Esophagus muscularis mucosa (tissue), 4 donors: ENCODE results near the gene RUFY1. TPM values are rescaled to one million over a fixed set of nuclear protein-coding genes. Genes with fewer than 3 reads are reported as not detected.

ENCODE experiments used
- DNase-seq: peaks from one replicate; pipeline ENCODE4 v3.0.0-alpha.2; 2017; ENCODE audit errors: extremely low spot score
- H3K27ac ChIP-seq, 4 donors: fragments of 200-600 bp; sonication (generic); replicated peaks in 1 of 4; 1 replicate in 3 of 4; 2 replicates in 1 of 4; pipeline ENCODE4 v1.5.1; 2016 to 2019; ENCODE audit warnings: mild to moderate bottlenecking in 1 of 4
- H3K27me3 ChIP-seq, 4 donors: fragments of 200-600 bp; sonication (generic); one replicate each; pipeline versions ENCODE4 v1.5.1 to v1.6.0; 2016 to 2019
- H3K36me3 ChIP-seq, 4 donors: fragments of 200-600 bp; sonication (generic); one replicate each; pipeline ENCODE4 v1.5.1; 2016 to 2019
- H3K4me1 ChIP-seq, 4 donors: fragments of 200-600 bp; sonication (generic); one replicate each; pipeline ENCODE4 v1.5.1; 2016 to 2019
- H3K4me3 ChIP-seq, 4 donors: fragments of 200-600 bp; sonication (generic); 1 replicate in 2 of 4; 2 replicates in 2 of 4; pipeline ENCODE4 v1.5.1; 2016 to 2019; ENCODE audit warnings: mild to moderate bottlenecking in 4 of 4, moderate library complexity in 1 of 4
- H3K9me3 ChIP-seq, 4 donors: fragments of 200-600 bp; sonication (generic); 1 replicate in 3 of 4; 2 replicates in 1 of 4; pipeline ENCODE4 v1.5.1; 2016 to 2019
- CTCF ChIP-seq, 3 experiments: fragments of 200-600 bp in 2 of 3; fragments of 450-650 bp in 1 of 3; sonication (generic) in 2 of 3; IDR thresholded peaks; one replicate each; pipeline ENCODE4 v1.5.1; 2017 to 2019; ENCODE audit warnings: antibody characterized with exemption in 3 of 3, mild to moderate bottlenecking in 2 of 3, moderate library complexity in 1 of 3
- EP300 ChIP-seq: sonication (generic); formaldehyde crosslinking; IDR thresholded peaks from one replicate; pipeline ENCODE4 v1.6.1; 2017; ENCODE audit warnings: antibody characterized with exemption
- POLR2A ChIP-seq: fragments of 450-650 bp; IDR thresholded peaks from one replicate; pipeline ENCODE4 v1.6.1; 2017; ENCODE audit warnings: antibody characterized with exemption, moderate library complexity, mild to moderate bottlenecking, low read depth
- POLR2AphosphoS5 ChIP-seq, 2 donors: sonication (generic); formaldehyde crosslinking; IDR thresholded peaks; one replicate each; pipeline ENCODE4 v1.6.1; 2017; ENCODE audit warnings: antibody characterized with exemption in 2 of 2
- WGBS: methylation state at CpG from one replicate; pipeline ENCODE4 v1.1.5; 2018; 5-methylcytosine and 5-hydroxymethylcytosine counted together
- intact Hi-C: fragments of 100-400 bp; cut with DNase I; formaldehyde crosslinking; loops from one replicate; pipeline ENCODE4 v1.15.1; 2023
- total RNA-seq, 4 donors: library from RNA; depleted of rRNA; stranded (reverse); fragments of >200 nt; gene quantifications; one replicate each; pipeline versions ENCODE4 v1.1.0 to v1.2.1, GENCODE V29; 2016

RUFY1 gene
- total RNA-seq, 4 donors from 2014 or later: 39.9 to 59.8 (median 45.6) TPM

- Histone ChIP-seq H3K27me3 (no peaks in the 10 kb centered on the region), H3K4me3 (no peak overlapping the region), H3K4me1 (peaks cover 67 to 92% (median 88%) of the 10 kb centered on the region in 4 donors), H3K36me3 (peaks cover 72 to 96% (median 83%) of the 10 kb centered on the region in 4 donors), H3K9me3 (no peaks in the 10 kb centered on the region), H3K27ac (peak overlapping the region in 2 of 4 donors; percentile 10 to 32)
- TF ChIP-seq POLR2AphosphoS5 (IDR thresholded peaks at IDR 0.05): no peak
- TF ChIP-seq CTCF (IDR thresholded peaks at IDR 0.05): no peak
- no peak for TF ChIP-seq POLR2A
- TF ChIP-seq EP300: no peak
- 58% methylated on average over 7 of the region's 7 CpGs for WGBS
- DNase-seq: no peak
- intact Hi-C loops: no loop called here
These were observed 67.6 kb downstream of the RUFY1 start for GRCh38 chr5:179617930-179618329.

- Histone ChIP-seq H3K9me3 (no peaks in the 10 kb centered on the region), H3K27ac (peak overlapping the region in 3 of 4 donors; percentile 3 to 100 (median 14))
These were observed 68.7 kb downstream of the RUFY1 start for GRCh38 chr5:179618923-179619554.

GRCh38 chr5:179619776-179620175 lies 69.4 kb downstream of the RUFY1 start:
- WGBS: 7% methylated on average over 4 of the region's 4 CpGs
- Histone ChIP-seq H3K9me3 (no peaks in the 10 kb centered on the region), H3K27me3 (no peaks in the 10 kb centered on the region), H3K36me3 (peaks cover 54 to 78% (median 65%) of the 10 kb centered on the region in 4 donors), H3K4me1 (peaks cover 76 to 83% (median 80%) of the 10 kb centered on the region in 4 donors), H3K4me3 (peak overlapping the region; percentile 75 to 100 (median 98)), H3K27ac (peak overlapping the region; percentile 97 to 100 (median 100))
- DNase-seq: no peak
- intact Hi-C loops: loop anchor here (5.0 kb wide), 1 partner anchor 67 kb away; the partner anchor contains the start of gene RUFY1
- TF ChIP-seq POLR2A (no peak), CTCF (IDR thresholded peaks at IDR 0.05) (no peak), EP300 (no peak), POLR2AphosphoS5 (IDR thresholded peaks at IDR 0.05) (no peak)

More at GRCh38 chr5:179618923-179619554, 68.7 kb downstream of the RUFY1 start:
- 13% methylated on average over 6 of the region's 6 CpGs for WGBS
- no peaks in the 10 kb centered on the region for H3K27me3 ChIP-seq
- no peak for DNase-seq
- H3K4me3 ChIP-seq: peak overlapping the region; percentile 75 to 100 (median 98)
- intact Hi-C loops: no loop called here
- peaks cover 61 to 85% (median 72%) of the 10 kb centered on the region in 4 donors for H3K36me3 ChIP-seq
- H3K4me1 ChIP-seq: peaks cover 68 to 83% (median 77%) of the 10 kb centered on the region in 4 donors
- TF ChIP-seq POLR2AphosphoS5 (IDR thresholded peaks at IDR 0.05): no peak
- no peak for TF ChIP-seq EP300
- no peak for TF ChIP-seq CTCF (IDR thresholded peaks at IDR 0.05)
- no peak for TF ChIP-seq POLR2A

- intact Hi-C loops: loop anchor here (5.0 kb wide), 1 partner anchor 68 kb away; the partner anchor contains the start of gene RUFY1
- peaks cover 49 to 73% (median 60%) of the 10 kb centered on the region in 4 donors for H3K36me3 ChIP-seq
- TF ChIP-seq EP300: no peak
- no peak for TF ChIP-seq CTCF (IDR thresholded peaks at IDR 0.05)
- TF ChIP-seq POLR2A: no peak
- TF ChIP-seq POLR2AphosphoS5 (IDR thresholded peaks at IDR 0.05): no peak
- peak overlapping the region; percentile 75 to 100 (median 98) for H3K4me3 ChIP-seq
- peak overlapping the region; percentile 97 to 100 (median 100) for H3K27ac ChIP-seq
- 2% methylated on average over 3 of the region's 3 CpGs for WGBS
- H3K4me1 ChIP-seq: peaks cover 77 to 80% (median 79%) of the 10 kb centered on the region in 4 donors
- no peak for DNase-seq
- no peaks in the 10 kb centered on the region for H3K9me3 ChIP-seq
- H3K27me3 ChIP-seq: no peaks in the 10 kb centered on the region
These were observed 69.9 kb downstream of the RUFY1 start for GRCh38 chr5:179620293-179620692.
